Naive B cell (primary cell): ENCODE data around the gene BDNF. TPM values are rescaled to one million over a fixed set of nuclear protein-coding genes. Genes with fewer than 3 reads are reported as not detected.

Source experiments
- ATAC-seq, 2 donors: fragments of 150-1000 bp; cut with Tn5 transposase; 2 replicates each; pipeline ENCODE4 v1.10.0; 2021; ENCODE audit warnings: low read depth in 2 of 2, mild to moderate bottlenecking in 2 of 2, moderate library complexity in 2 of 2
- DNase-seq: peaks from one replicate; pipeline ENCODE4 v3.0.0; 2022
- H3K27ac Mint-ChIP-seq, 6 donors: one replicate each; pipeline ENCODE4 v1.8.0; 2020 to 2022; ENCODE audit warnings: mild to moderate bottlenecking in 6 of 6, mixed read lengths in 6 of 6, moderate library complexity in 5 of 6, inconsistent platforms in 2 of 6
- H3K27me3 Mint-ChIP-seq, 3 donors: one replicate each; pipeline ENCODE4 v1.8.0; 2021 to 2022; ENCODE audit warnings: mixed read lengths in 3 of 3, mild to moderate bottlenecking in 1 of 3
- H3K36me3 Mint-ChIP-seq, 2 donors: one replicate each; pipeline ENCODE4 v1.8.0; 2020 to 2022; ENCODE audit warnings: mixed read lengths in 2 of 2, inconsistent platforms in 1 of 2, mild to moderate bottlenecking in 1 of 2
- H3K4me1 Mint-ChIP-seq, 3 donors: one replicate each; pipeline ENCODE4 v1.8.0; 2020 to 2022; ENCODE audit warnings: mixed read lengths in 3 of 3, inconsistent platforms in 1 of 3, mild to moderate bottlenecking in 1 of 3, moderate library complexity in 1 of 3
- H3K4me3 Mint-ChIP-seq, 8 donors: one replicate each; pipeline ENCODE4 v1.8.0; 2020 to 2022; ENCODE audit warnings: mild to moderate bottlenecking in 8 of 8, mixed read lengths in 8 of 8, moderate library complexity in 8 of 8, inconsistent platforms in 2 of 8
- H3K9me3 Mint-ChIP-seq, 7 donors: one replicate each; pipeline ENCODE4 v1.8.0; 2020 to 2022; ENCODE audit warnings: mixed read lengths in 7 of 7, mild to moderate bottlenecking in 5 of 7, inconsistent platforms in 2 of 7, moderate library complexity in 1 of 7
- polyA plus RNA-seq, 6 donors: library from polyadenylated mRNA; unstranded; fragments of 300-500 nt; fragmentation: Illumina TruSeq; gene quantifications; one replicate each; pipeline ENCODE4 v1.2.3, GENCODE V29; 2021; ENCODE audit warnings: low read depth in 6 of 6

The BDNF gene
- polyA plus RNA-seq, 6 donors from 2014 or later, result 0.06 TPM; not detected in 5

DNA sequence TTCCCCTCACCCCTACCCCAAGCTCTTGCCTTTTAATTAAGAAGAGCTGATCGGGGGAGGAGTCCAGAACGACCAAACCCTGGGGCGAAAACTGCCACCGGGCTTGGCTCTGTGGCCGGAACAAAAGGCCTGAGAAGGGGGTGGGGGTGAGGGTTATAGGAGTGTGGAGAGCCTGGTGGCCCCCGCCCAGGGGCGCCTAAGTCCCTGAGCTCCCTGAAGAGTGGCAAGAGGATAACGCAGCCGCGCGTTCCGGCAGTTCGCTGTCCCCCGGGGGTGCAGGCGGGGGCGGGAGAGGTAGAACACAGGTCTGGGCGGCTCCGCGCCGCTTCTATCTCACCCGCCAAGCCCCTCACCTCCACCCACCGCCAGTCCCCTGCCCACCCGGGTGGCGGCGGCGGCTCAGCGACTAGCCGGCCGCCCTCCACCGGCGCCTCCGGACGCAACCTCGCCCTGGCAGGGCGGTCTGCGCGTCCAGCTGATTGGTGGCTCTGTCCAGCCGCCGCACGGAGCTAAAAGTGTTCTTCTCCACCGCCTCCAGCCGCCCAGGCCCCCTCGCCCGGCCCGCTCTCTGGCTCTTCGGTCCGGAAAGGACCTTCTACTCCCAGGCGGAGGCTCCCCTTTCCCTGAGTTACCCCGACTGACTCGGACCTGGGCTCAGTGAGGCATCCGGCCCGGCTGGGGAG is 18.7 kb upstream of the BDNF start:
- Mint-ChIP-seq H3K27ac (no peak overlapping the region), H3K4me3 (peak overlapping the region in 2 of 8 donors; percentile 32 to 57), H3K27me3 (peaks cover 63 to 74% (median 73%) of the 10 kb centered on the region in 3 donors), H3K4me1 (peaks cover 0 to 17% (median 0%) of the 10 kb centered on the region in 3 donors), H3K9me3 (peaks cover 4 to 30% (median 12%) of the 10 kb centered on the region in 7 donors), H3K36me3 (peaks cover 0 to 21% of the 10 kb centered on the region in 2 donors)
- no peak for DNase-seq
- no peak for ATAC-seq

GRCh38 chr11:27718346-27718862 is 18.1 kb upstream of the BDNF start:
- ATAC-seq, result no peak
- Mint-ChIP-seq H3K27ac (no peak overlapping the region), H3K9me3 (peaks cover 4 to 28% (median 12%) of the 10 kb centered on the region in 7 donors), H3K27me3 (peaks cover 58 to 68% (median 68%) of the 10 kb centered on the region in 3 donors), H3K4me3 (peak overlapping the region in 2 of 8 donors; percentile 32 to 57), H3K36me3 (peaks cover 0 to 21% of the 10 kb centered on the region in 2 donors), H3K4me1 (peaks cover 0 to 17% (median 0%) of the 10 kb centered on the region in 3 donors)
- no peak for DNase-seq

DNA sequence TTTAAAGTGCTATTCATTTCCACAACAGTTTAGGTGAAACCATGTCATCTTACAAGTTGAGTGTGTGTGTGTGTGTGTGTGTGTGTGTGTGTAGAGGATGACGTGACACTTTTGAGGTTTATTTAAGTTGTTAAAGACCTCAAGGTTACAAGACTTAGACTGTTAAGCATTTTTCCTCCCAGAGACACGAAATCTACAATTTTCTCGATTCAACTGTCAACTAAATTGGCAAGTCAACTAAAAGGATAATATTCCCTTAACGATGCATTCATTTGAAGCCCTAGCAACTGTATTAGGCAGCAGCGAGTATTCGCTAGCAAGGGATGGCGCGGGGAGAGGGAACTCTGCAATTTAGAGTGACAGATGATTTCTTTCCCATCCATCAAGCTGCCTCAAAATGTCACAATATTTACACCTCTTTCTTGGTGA is 17.6 kb upstream of the BDNF start:
- no peak for DNase-seq
- peaks cover 4 to 28% (median 14%) of the 10 kb centered on the region in 7 donors for H3K9me3 Mint-ChIP-seq
- H3K36me3 Mint-ChIP-seq, result peaks cover 0 to 21% of the 10 kb centered on the region in 2 donors
- H3K4me1 Mint-ChIP-seq, result peaks cover 0 to 17% (median 0%) of the 10 kb centered on the region in 3 donors
- no peak overlapping the region for H3K4me3 Mint-ChIP-seq
- peaks cover 52 to 63% (median 62%) of the 10 kb centered on the region in 3 donors for H3K27me3 Mint-ChIP-seq
- H3K27ac Mint-ChIP-seq, result no peak overlapping the region
- ATAC-seq, result no peak

- Mint-ChIP-seq H3K27me3 (peaks cover 52 to 58% (median 58%) of the 10 kb centered on the region in 3 donors), H3K4me1 (peaks cover 0 to 17% (median 0%) of the 10 kb centered on the region in 3 donors), H3K9me3 (peaks cover 4 to 28% (median 14%) of the 10 kb centered on the region in 7 donors), H3K4me3 (no peak overlapping the region), H3K27ac (no peak overlapping the region), H3K36me3 (peaks cover 0 to 21% of the 10 kb centered on the region in 2 donors)
- DNase-seq, result no peak
- ATAC-seq, result no peak
Observed at GRCh38 chr11:27717377-27717776, 17.1 kb upstream of the BDNF start.

DNA sequence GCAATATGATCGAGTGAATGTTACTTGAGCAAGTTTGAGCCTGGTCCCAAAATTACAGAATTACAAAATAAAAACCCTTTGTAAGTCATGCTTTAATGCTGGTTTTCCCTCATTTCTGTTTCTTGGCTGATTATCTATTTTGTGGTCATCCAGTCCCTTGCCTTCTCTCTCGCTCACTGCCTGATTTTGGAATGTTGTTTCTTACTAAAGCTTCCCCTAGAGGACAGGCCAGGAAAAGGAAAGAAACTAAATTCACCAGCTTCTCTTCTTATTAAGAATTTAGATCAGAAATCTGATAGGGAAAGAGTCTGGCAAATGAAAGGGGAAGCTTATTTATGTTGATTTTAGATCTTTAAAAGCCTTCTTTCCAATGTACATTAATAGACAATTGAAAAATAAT is 16.6 kb upstream of the BDNF start:
- Mint-ChIP-seq H3K4me3 (no peak overlapping the region), H3K27me3 (peaks cover 53% of the 10 kb centered on the region in 3 donors), H3K36me3 (peaks cover 0 to 21% of the 10 kb centered on the region in 2 donors), H3K4me1 (peaks cover 0 to 12% (median 0%) of the 10 kb centered on the region in 3 donors), H3K27ac (no peak overlapping the region), H3K9me3 (peaks cover 4 to 28% (median 14%) of the 10 kb centered on the region in 7 donors)
- ATAC-seq (no peak), DNase-seq (no peak)

GRCh38 chr11:27716216-27716615 is 16.0 kb upstream of the BDNF start:
- ATAC-seq (no peak), DNase-seq (no peak)
- Mint-ChIP-seq H3K27me3 (peaks cover 47 to 54% (median 49%) of the 10 kb centered on the region in 3 donors), H3K4me1 (peaks cover 0 to 8% (median 0%) of the 10 kb centered on the region in 3 donors), H3K9me3 (peaks cover 4 to 25% (median 13%) of the 10 kb centered on the region in 7 donors), H3K36me3 (peaks cover 0 to 18% of the 10 kb centered on the region in 2 donors), H3K4me3 (no peak overlapping the region), H3K27ac (no peak overlapping the region)

- H3K27ac Mint-ChIP-seq, result no peak overlapping the region
- H3K36me3 Mint-ChIP-seq, result no peaks in the 10 kb centered on the region
- ATAC-seq (no peak), DNase-seq (no peak)
- H3K4me3 Mint-ChIP-seq, result no peak overlapping the region
- peaks cover 0 to 2% (median 0%) of the 10 kb centered on the region in 7 donors for H3K9me3 Mint-ChIP-seq
- no peaks in the 10 kb centered on the region for H3K4me1 Mint-ChIP-seq
- peaks cover 12 to 41% (median 15%) of the 10 kb centered on the region in 3 donors for H3K27me3 Mint-ChIP-seq
Observed at GRCh38 chr11:27711725-27712124, 11.5 kb upstream of the BDNF start.

DNA sequence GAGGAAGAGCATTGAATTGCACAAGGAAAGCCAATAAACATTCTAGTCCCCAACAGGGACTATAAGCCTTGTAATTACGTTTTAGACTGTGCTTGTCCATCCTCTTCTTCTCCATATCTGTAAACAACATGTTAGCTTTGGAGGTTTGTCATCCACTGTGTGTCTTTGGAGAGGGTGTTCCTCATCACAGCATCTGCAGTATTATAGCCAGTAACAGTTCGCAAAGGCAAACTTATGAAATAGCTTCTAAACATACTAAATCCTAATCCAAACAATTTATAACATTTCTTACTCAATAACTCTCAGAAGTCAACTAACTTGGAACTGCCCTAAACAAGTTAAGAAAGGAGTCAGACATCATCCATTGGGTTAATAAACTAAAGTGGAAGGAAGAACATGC is 10.3 kb upstream of the BDNF start:
- DNase-seq (no peak), ATAC-seq (no peak)
- H3K27me3 Mint-ChIP-seq, result peaks cover 6 to 41% (median 13%) of the 10 kb centered on the region in 3 donors
- H3K9me3 Mint-ChIP-seq, result peaks cover 0 to 2% (median 0%) of the 10 kb centered on the region in 7 donors
- no peaks in the 10 kb centered on the region for H3K36me3 Mint-ChIP-seq
- no peaks in the 10 kb centered on the region for H3K4me1 Mint-ChIP-seq
- no peak overlapping the region for H3K4me3 Mint-ChIP-seq
- H3K27ac Mint-ChIP-seq, result no peak overlapping the region

DNA sequence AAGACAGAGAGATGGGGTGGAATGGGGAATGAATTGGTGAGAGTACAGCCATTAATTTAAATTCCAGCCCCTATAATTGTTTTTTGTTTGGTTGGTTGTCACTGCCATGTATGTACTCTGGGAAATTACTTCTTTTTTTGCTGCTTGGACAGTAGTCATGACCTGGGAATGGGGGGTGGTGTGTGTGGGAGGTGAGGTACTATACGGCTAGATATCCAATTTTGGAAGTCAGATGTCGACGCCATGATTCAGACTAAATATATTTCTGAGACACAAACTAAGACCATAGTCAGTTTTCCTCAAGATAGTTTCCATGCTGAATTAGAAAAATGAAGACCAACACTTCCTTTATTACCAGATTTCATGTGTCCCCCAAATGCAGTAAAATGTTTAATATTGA is 7.4 kb upstream of the BDNF start:
- no peak for DNase-seq
- H3K27ac Mint-ChIP-seq, result peak overlapping the region in 1 of 6 donors; percentile 42
- ATAC-seq, result no peak
- H3K9me3 Mint-ChIP-seq, result no peaks in the 10 kb centered on the region
- H3K4me3 Mint-ChIP-seq, result no peak overlapping the region
- H3K36me3 Mint-ChIP-seq, result no peaks in the 10 kb centered on the region
- H3K27me3 Mint-ChIP-seq, result peaks cover 26 to 50% (median 37%) of the 10 kb centered on the region in 3 donors
- no peaks in the 10 kb centered on the region for H3K4me1 Mint-ChIP-seq

GRCh38 chr11:27705873-27706820 is 5.9 kb upstream of the BDNF start:
- H3K9me3 Mint-ChIP-seq, result no peaks in the 10 kb centered on the region
- H3K27ac Mint-ChIP-seq, result no peak overlapping the region
- H3K27me3 Mint-ChIP-seq, result peaks cover 39 to 52% (median 51%) of the 10 kb centered on the region in 3 donors
- DNase-seq (no peak), ATAC-seq (no peak)
- no peaks in the 10 kb centered on the region for H3K36me3 Mint-ChIP-seq
- no peak overlapping the region for H3K4me3 Mint-ChIP-seq
- peaks cover 3 to 9% (median 5%) of the 10 kb centered on the region in 3 donors for H3K4me1 Mint-ChIP-seq

GRCh38 chr11:27703481-27703880 is 3.2 kb upstream of the BDNF start:
- H3K27ac Mint-ChIP-seq, result no peak overlapping the region
- H3K9me3 Mint-ChIP-seq, result peaks cover 0 to 4% (median 0%) of the 10 kb centered on the region in 7 donors
- H3K4me3 Mint-ChIP-seq, result no peak overlapping the region
- peaks cover 20 to 30% (median 28%) of the 10 kb centered on the region in 3 donors for H3K4me1 Mint-ChIP-seq
- H3K36me3 Mint-ChIP-seq, result no peaks in the 10 kb centered on the region
- DNase-seq, result no peak
- no peak for ATAC-seq
- peaks cover 62 to 76% (median 62%) of the 10 kb centered on the region in 3 donors for H3K27me3 Mint-ChIP-seq

- no peak overlapping the region for H3K27ac Mint-ChIP-seq
- DNase-seq (no peak), ATAC-seq (no peak)
- H3K4me1 Mint-ChIP-seq, result peaks cover 20 to 30% (median 28%) of the 10 kb centered on the region in 3 donors
- peaks cover 0 to 4% (median 0%) of the 10 kb centered on the region in 7 donors for H3K9me3 Mint-ChIP-seq
- H3K36me3 Mint-ChIP-seq, result no peaks in the 10 kb centered on the region
- peaks cover 60 to 81% (median 66%) of the 10 kb centered on the region in 3 donors for H3K27me3 Mint-ChIP-seq
- H3K4me3 Mint-ChIP-seq, result no peak overlapping the region
Observed at GRCh38 chr11:27702811-27703210, 2.6 kb upstream of the BDNF start.
